Erythroblast (primary cell): Measurements from ENCODE around the gene TBCB.
"Not testable (repeated sequence)": the region's sequence is repeated elsewhere in the genome, so short reads cannot be mapped to it uniquely, and the experiment has no call there.

Experiments used
- DNase-seq, 2 experiments: peaks; one replicate each; lab custom pipeline; 2025; lab: John Stamatoyannopoulos, UW
- GATA1 ChIP-seq: IDR thresholded peaks from 2 replicates; pipeline ENCODE4 v1.6.1; 2011; ENCODE audit warnings: low read depth, mild to moderate bottlenecking, control low read depth, low read length, moderate library complexity
- POLR2A ChIP-seq: IDR thresholded peaks from 2 replicates; pipeline ENCODE4 v1.6.1; 2011; ENCODE audit warnings: mild to moderate bottlenecking, low read length

Gene TBCB

GRCh38 chr19:36152352-36153091 is 37.3 kb downstream of the TBCB start, which contains the start of gene COX7A1:
Gene COX7A1 (minus strand): TSS chr19:36152447. CDS start chr19:36152407, 40 bp downstream.
- no peak for TF ChIP-seq POLR2A
- TF ChIP-seq GATA1 = no peak
- DNase-seq = no peak

GRCh38 chr19:36153126-36153525 is 37.9 kb downstream of the TBCB start:
- no peak for DNase-seq
- TF ChIP-seq GATA1 (no peak), POLR2A (no peak)

- no peak for TF ChIP-seq GATA1
- no peak for TF ChIP-seq POLR2A
- no peak for DNase-seq
Measured at GRCh38 chr19:36160821-36161596, 45.7 kb downstream of the TBCB start.

GRCh38 chr19:36163813-36164212 is 48.5 kb downstream of the TBCB start:
- no peak for DNase-seq
- TF ChIP-seq GATA1 (no peak), POLR2A (no peak)

- no peak for DNase-seq
- TF ChIP-seq GATA1 (no peak), POLR2A (no peak)
Measured at GRCh38 chr19:36169084-36169760, 54.0 kb downstream of the TBCB start.

- TF ChIP-seq POLR2A (no peak), GATA1 (no peak)
Measured at GRCh38 chr19:36172852-36173251, 57.6 kb downstream of the TBCB start.

GRCh38 chr19:36173846-36174245 is 58.6 kb downstream of the TBCB start:
- not testable (repeated sequence) for DNase-seq

More at GRCh38 chr19:36172852-36173251, 57.6 kb downstream of the TBCB start:
- no peak for DNase-seq
